SK-N-SH treated with all-trans-retinoic acid at 6 μM for 48 hours (cell line): ENCODE data around the gene GAL3ST1.
"Not testable (repeated sequence)": the region's sequence is repeated elsewhere in the genome, so short reads cannot be mapped to it uniquely, and the experiment has no call there.

ENCODE experiments used
- ATAC-seq: fragments of 200-7000 bp; cut with Tn5 transposase; 3 replicates; pipeline ENCODE4 v1.9.1; 2020; ENCODE audit warnings: mild to moderate bottlenecking, moderate library complexity
- ARNTL ChIP-seq: fragments of 450-650 bp; formaldehyde crosslinking; IDR thresholded peaks from 2 replicates; pipeline ENCODE4 v1.5.0; 2020; ENCODE audit warnings: low read depth, mild to moderate bottlenecking, moderate library complexity, borderline replicate concordance
- CREB5 ChIP-seq: fragments of 250-450 bp; sonication (Bioruptor Pico); IDR thresholded peaks from 2 replicates; pipeline ENCODE4 v1.5.1; 2020; ENCODE audit warnings: low read depth, mild to moderate bottlenecking, moderate library complexity
- CSDC2 ChIP-seq: fragments of 250-450 bp; sonication (Bioruptor Pico); IDR thresholded peaks from 2 replicates; pipeline ENCODE4 v1.5.0; 2020; ENCODE audit warnings: mild to moderate bottlenecking, moderate library complexity
- CSRNP3 ChIP-seq: fragments of 250-450 bp; sonication (Bioruptor Pico); IDR thresholded peaks from 2 replicates; pipeline ENCODE4 v1.5.1; 2021; ENCODE audit warnings: mild to moderate bottlenecking, moderate library complexity
- ESRRG ChIP-seq: fragments of 250-450 bp; sonication (Bioruptor Pico); IDR thresholded peaks from 2 replicates; pipeline ENCODE4 v1.6.1; 2021; ENCODE audit warnings: mild to moderate bottlenecking
- GLIS3 ChIP-seq: fragments of 250-450 bp; sonication (Bioruptor Pico); IDR thresholded peaks from 2 replicates; pipeline ENCODE4 v1.5.0; 2020; ENCODE audit warnings: mild to moderate bottlenecking, moderate library complexity
- ISL1 ChIP-seq: fragments of 250-450 bp; sonication (Bioruptor Pico); IDR thresholded peaks from 2 replicates; pipeline ENCODE4 v2.1.2; 2022; ENCODE audit warnings: mild to moderate bottlenecking, moderate library complexity
- OSR1 ChIP-seq: fragments of 250-450 bp; sonication (Bioruptor Pico); IDR thresholded peaks from 2 replicates; pipeline ENCODE4 v1.8.0; 2022; ENCODE audit warnings: moderate library complexity, mild to moderate bottlenecking, inconsistent platforms
- PATZ1 ChIP-seq: fragments of 250-450 bp; sonication (Bioruptor Pico); IDR thresholded peaks from 2 replicates; pipeline ENCODE4 v1.8.0; 2020; ENCODE audit warnings: mild to moderate bottlenecking, moderate library complexity, borderline replicate concordance
- POU6F1 ChIP-seq: fragments of 250-450 bp; sonication (Bioruptor Pico); IDR thresholded peaks from 2 replicates; pipeline ENCODE4 v1.8.0; 2021; ENCODE audit warnings: low read depth, mild to moderate bottlenecking, moderate library complexity, borderline replicate concordance
- PPARA ChIP-seq: fragments of 250-450 bp; sonication (Bioruptor Pico); IDR thresholded peaks from 2 replicates; pipeline ENCODE4 v1.5.0; 2020; ENCODE audit warnings: mild to moderate bottlenecking, borderline replicate concordance
- RARB ChIP-seq: fragments of 250-450 bp; sonication (Bioruptor Pico); IDR thresholded peaks from 2 replicates; pipeline ENCODE4 v1.8.0; 2021; ENCODE audit warnings: mild to moderate bottlenecking, moderate library complexity
- SNAI2 ChIP-seq: fragments of 250-450 bp; sonication (Bioruptor Pico); IDR thresholded peaks from 2 replicates; pipeline ENCODE4 v1.5.0; 2020; ENCODE audit warnings: mild to moderate bottlenecking, moderate library complexity
- TCF4 ChIP-seq: fragments of 250-450 bp; sonication (Bioruptor Pico); IDR thresholded peaks from 2 replicates; pipeline ENCODE4 v1.8.0; 2021; ENCODE audit warnings: mild to moderate bottlenecking, moderate library complexity, borderline replicate concordance
- TOX ChIP-seq: fragments of 250-450 bp; sonication (Bioruptor Pico); IDR thresholded peaks from 2 replicates; pipeline ENCODE4 v1.8.0; 2021; ENCODE audit warnings: mild to moderate bottlenecking, moderate library complexity, borderline replicate concordance
- TSHZ2 ChIP-seq: fragments of 250-450 bp; sonication (Bioruptor Pico); IDR thresholded peaks from 2 replicates; pipeline ENCODE4 v1.5.0; 2020; ENCODE audit warnings: mild to moderate bottlenecking, moderate library complexity
- ZC3H10 ChIP-seq: fragments of 250-450 bp; sonication (Bioruptor Pico); IDR thresholded peaks from 2 replicates; pipeline ENCODE4 v1.5.1; 2021; ENCODE audit warnings: mild to moderate bottlenecking, moderate library complexity
- ZFP3 ChIP-seq: fragments of 250-450 bp; sonication (Bioruptor Pico); IDR thresholded peaks from 2 replicates; pipeline ENCODE4 v1.5.0; 2020; ENCODE audit warnings: mild to moderate bottlenecking, moderate library complexity
- ZFP30 ChIP-seq: fragments of 450-650 bp; formaldehyde crosslinking; IDR thresholded peaks from 2 replicates; pipeline ENCODE4 v1.5.0; 2022; ENCODE audit warnings: mild to moderate bottlenecking, moderate library complexity
- ZNF565 ChIP-seq: fragments of 450-650 bp; formaldehyde crosslinking; conservative IDR thresholded peaks from 2 replicates; pipeline ENCODE4 v1.5.0; 2020; ENCODE audit warnings: low read depth, mild to moderate bottlenecking, moderate library complexity
- ZNF70 ChIP-seq: fragments of 450-650 bp; formaldehyde crosslinking; IDR thresholded peaks from 2 replicates; pipeline ENCODE4 v1.5.0; 2020; ENCODE audit warnings: mild to moderate bottlenecking, moderate library complexity
- ZNF8 ChIP-seq: fragments of 450-650 bp; formaldehyde crosslinking; IDR thresholded peaks from 2 replicates; pipeline ENCODE4 v1.5.0; 2020; ENCODE audit warnings: mild to moderate bottlenecking, moderate library complexity

Gene GAL3ST1

GRCh38 chr22:30574095-30574981 lies at the start of gene GAL3ST1:
TSS of gene GAL3ST1 (minus strand) at chr22:30574665. CDS start at chr22:30557392, 17,273 bp downstream.
- ATAC-seq, result no peak
- TF ChIP-seq ZFP3 (no peak), ZC3H10 (CRISPR knock-in tag) (no peak), CSRNP3 (CRISPR knock-in tag) (no peak), CSDC2 (no peak), CREB5 (CRISPR knock-in tag) (no peak), PPARA (CRISPR knock-in tag) (no peak), ARNTL (CRISPR knock-in tag) (no peak), POU6F1 (CRISPR knock-in tag) (no peak), ESRRG (CRISPR knock-in tag) (no peak), ZNF8 (CRISPR knock-in tag) (no peak), ZNF565 (CRISPR knock-in tag) (no peak), SNAI2 (CRISPR knock-in tag) (no peak), TSHZ2 (CRISPR knock-in tag) (no peak), ISL1 (CRISPR knock-in tag) (no peak), OSR1 (no peak), PATZ1 (no peak), TCF4 (CRISPR knock-in tag) (no peak), ZNF70 (CRISPR knock-in tag) (no peak), ZFP30 (no peak)
- TF ChIP-seq, all 23 proteins: peak for 0

GRCh38 chr22:30619909-30620308 lies 45.4 kb upstream of the GAL3ST1 start:
- not testable (repeated sequence) for ATAC-seq

- no peak for ATAC-seq
- TF ChIP-seq CSDC2, result no peak
- no peak for TF ChIP-seq GLIS3 (CRISPR knock-in tag)
Observed at GRCh38 chr22:30617819-30618218, 43.4 kb upstream of the GAL3ST1 start.

- ATAC-seq, result no peak
Observed at GRCh38 chr22:30615543-30615954, 41.1 kb upstream of the GAL3ST1 start.

More at GRCh38 chr22:30615543-30615954, 41.1 kb upstream of the GAL3ST1 start:
- no peak for TF ChIP-seq ZNF8 (CRISPR knock-in tag)
- no peak for TF ChIP-seq ZNF565 (CRISPR knock-in tag)
- no peak for TF ChIP-seq RARB (CRISPR knock-in tag)
- TF ChIP-seq TOX (CRISPR knock-in tag), result no peak
- no peak for TF ChIP-seq PPARA (CRISPR knock-in tag)
- no peak for TF ChIP-seq OSR1
- no peak for TF ChIP-seq CSRNP3 (CRISPR knock-in tag)
- TF ChIP-seq CSDC2, result no peak
- no peak for TF ChIP-seq TCF4 (CRISPR knock-in tag)
